Kidney (tissue), 14 donors: Measurements from ENCODE around the gene BTF3. TPM values are rescaled to one million over a fixed set of nuclear protein-coding genes. Genes with fewer than 3 reads are reported as not detected.

Source experiments
- DNase-seq, 5 donors: peaks; one replicate each; pipeline ENCODE4 v3.0.0-alpha.2; 2013 to 2020
- FAIRE-seq: peaks from 2 replicates; lab custom pipeline; 2012; peaks lifted over from hg19 to GRCh38; lab: Jason Lieb, UNC
- H3K27ac ChIP-seq, 2 donors: one replicate each; pipeline ENCODE4 v1.7.0; 2013; ENCODE audit warnings: low read depth in 2 of 2, low read length in 2 of 2, inconsistent platforms in 1 of 2
- H3K27me3 ChIP-seq: one replicate; pipeline ENCODE4 v1.7.1; 2013; ENCODE audit warnings: low read length, inconsistent platforms; ENCODE audit not compliant: control insufficient read depth, insufficient read depth
- H3K36me3 ChIP-seq, 3 donors: one replicate each; pipeline versions ENCODE4 v1.7.0 to v1.7.1; 2013; ENCODE audit warnings: low read length in 3 of 3, control low read depth in 1 of 3, inconsistent platforms in 1 of 3; ENCODE audit not compliant: insufficient read depth in 3 of 3, control insufficient read depth in 2 of 3
- H3K4me1 ChIP-seq, 3 donors: one replicate each; pipeline versions ENCODE4 v1.7.0 to v1.7.1; 2013; ENCODE audit warnings: low read length in 3 of 3, inconsistent platforms in 1 of 3, low read depth in 1 of 3; ENCODE audit not compliant: control insufficient read depth in 2 of 3, insufficient read depth in 2 of 3
- H3K4me3 ChIP-seq, 3 donors: one replicate each; pipeline versions ENCODE4 v1.7.0 to v1.8.1; 2013; ENCODE audit warnings: low read length in 3 of 3, control low read depth in 1 of 3, inconsistent platforms in 1 of 3
- H3K9ac ChIP-seq, 3 donors: one replicate each; pipeline versions ENCODE4 v1.7.0 to v1.7.1; 2013; ENCODE audit warnings: low read length in 3 of 3, control low read depth in 1 of 3, inconsistent platforms in 1 of 3
- H3K9me3 ChIP-seq, 3 donors: one replicate each; pipeline versions ENCODE4 v1.7.0 to v1.7.1; 2013; ENCODE audit warnings: low read length in 3 of 3, control low read depth in 1 of 3, inconsistent platforms in 1 of 3; ENCODE audit not compliant: control insufficient read depth in 2 of 3, insufficient read depth in 1 of 3
- intact Hi-C: fragments of 100-400 bp; cut with DNase I; formaldehyde crosslinking; loops from one replicate; pipeline ENCODE4 v1.11.1; 2022
- polyA plus RNA-seq: library from polyadenylated mRNA; stranded (reverse); fragments of 350-450 nt; fragmentation: Illumina TruSeq; extraction: RNeasy Lipid Tissue Mini Kit (QIAGEN cat#74804); gene quantifications from one replicate; pipeline ENCODE4 v1.2.3, GENCODE V29; 2014; ENCODE audit warnings: low read depth, low replicate concordance; ENCODE audit not compliant: insufficient read depth
- total RNA-seq: library from RNA; stranded (reverse); fragmentation: NEBNext Ultra II Directional; extraction: Animal tissue kit (Norgen Biotek cat#: 25700); gene quantifications from one replicate; pipeline ENCODE4 v1.2.1, GENCODE V29; 2021
- TF ChIP-seq, protein P1 (sequence below): IDR thresholded peaks from 3 replicates; pipeline ENCODE4 v1.5.1; 2012; ENCODE audit warnings: mild to moderate bottlenecking, moderate library complexity, borderline replicate concordance; ENCODE audit not compliant: insufficient read depth; ENCODE audit errors: extremely low read depth
- donor health status: control.
- donor health status: control.
- donor health status: control.
- donor health status: control.
- donor health status: control.
- donor health status: DM: yes; HTN: yes; CAD: no.
- donor health status: Normal renal cell carcinoma (clear cell type).

The BTF3 gene
- total and polyA plus RNA-seq, 2 donors from 2014 or later, result 446 to 526 TPM

DNA sequence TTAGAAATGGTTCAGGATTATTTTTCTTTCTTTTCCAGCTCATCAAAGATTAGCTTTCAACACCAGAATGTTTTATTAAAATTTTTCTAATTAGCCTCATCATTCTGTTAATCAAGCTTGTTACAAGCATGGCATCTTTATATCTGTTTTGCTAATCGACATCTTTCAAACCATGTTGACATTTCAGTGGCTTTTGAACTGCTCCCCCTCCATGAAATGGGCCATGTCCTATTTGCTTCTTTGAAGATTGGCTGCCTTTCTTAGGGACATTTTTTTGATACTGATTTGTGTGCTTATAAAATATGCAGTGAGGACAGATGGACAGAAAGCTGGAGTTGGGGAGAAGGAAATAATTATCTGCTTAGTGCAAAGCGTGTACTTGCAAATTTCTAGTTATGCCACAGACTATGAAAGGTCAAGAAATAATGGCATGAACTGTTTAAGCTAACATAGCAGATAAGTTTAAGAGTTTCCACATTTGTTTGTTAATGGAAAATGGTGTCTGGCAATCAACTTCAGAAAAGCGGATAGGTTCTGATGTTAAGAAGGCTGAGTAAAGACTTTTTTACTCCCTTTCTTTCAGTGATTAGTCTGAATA is 27.5 kb downstream of the BTF3 start:
- intact Hi-C loops, result no loop called here
- no peak for FAIRE-seq
- Histone ChIP-seq H3K4me3 (no peak overlapping the region), H3K4me1 (no peaks in the 10 kb centered on the region), H3K27ac (no peak overlapping the region), H3K27me3 (no peaks in the 10 kb centered on the region), H3K9ac (no peak overlapping the region), H3K36me3 (no peaks in the 10 kb centered on the region), H3K9me3 (no peaks in the 10 kb centered on the region)
- TF ChIP-seq, protein P1, sequence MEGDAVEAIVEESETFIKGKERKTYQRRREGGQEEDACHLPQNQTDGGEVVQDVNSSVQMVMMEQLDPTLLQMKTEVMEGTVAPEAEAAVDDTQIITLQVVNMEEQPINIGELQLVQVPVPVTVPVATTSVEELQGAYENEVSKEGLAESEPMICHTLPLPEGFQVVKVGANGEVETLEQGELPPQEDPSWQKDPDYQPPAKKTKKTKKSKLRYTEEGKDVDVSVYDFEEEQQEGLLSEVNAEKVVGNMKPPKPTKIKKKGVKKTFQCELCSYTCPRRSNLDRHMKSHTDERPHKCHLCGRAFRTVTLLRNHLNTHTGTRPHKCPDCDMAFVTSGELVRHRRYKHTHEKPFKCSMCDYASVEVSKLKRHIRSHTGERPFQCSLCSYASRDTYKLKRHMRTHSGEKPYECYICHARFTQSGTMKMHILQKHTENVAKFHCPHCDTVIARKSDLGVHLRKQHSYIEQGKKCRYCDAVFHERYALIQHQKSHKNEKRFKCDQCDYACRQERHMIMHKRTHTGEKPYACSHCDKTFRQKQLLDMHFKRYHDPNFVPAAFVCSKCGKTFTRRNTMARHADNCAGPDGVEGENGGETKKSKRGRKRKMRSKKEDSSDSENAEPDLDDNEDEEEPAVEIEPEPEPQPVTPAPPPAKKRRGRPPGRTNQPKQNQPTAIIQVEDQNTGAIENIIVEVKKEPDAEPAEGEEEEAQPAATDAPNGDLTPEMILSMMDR, result no peak
- DNase-seq, result no peak

DNA sequence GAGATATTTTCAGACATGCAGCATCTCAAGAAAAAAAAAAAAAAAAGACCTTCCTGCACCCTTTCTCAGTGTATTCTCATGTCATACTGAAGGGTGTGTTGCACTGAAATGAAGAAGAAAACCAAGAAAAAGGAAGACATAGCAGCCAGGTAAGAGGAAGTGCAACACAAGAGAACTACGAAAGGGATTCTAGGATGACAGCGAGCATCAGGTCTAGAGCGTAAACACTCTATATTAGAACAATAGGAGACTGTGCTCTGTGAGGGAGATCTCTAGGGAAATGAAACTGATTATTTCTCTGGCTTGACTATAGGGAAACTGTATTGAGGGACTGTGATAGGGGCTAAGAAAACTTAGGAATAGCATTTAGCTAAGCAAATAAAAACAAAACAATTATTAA is 30.0 kb downstream of the BTF3 start:
- DNase-seq, result no peak
- Histone ChIP-seq H3K4me3 (no peak overlapping the region), H3K27ac (no peak overlapping the region), H3K9ac (no peak overlapping the region), H3K4me1 (no peaks in the 10 kb centered on the region), H3K27me3 (no peaks in the 10 kb centered on the region), H3K9me3 (no peaks in the 10 kb centered on the region), H3K36me3 (no peaks in the 10 kb centered on the region)
- TF ChIP-seq, protein P1, result no peak
- no peak for FAIRE-seq
- intact Hi-C loops, result no loop called here

DNA sequence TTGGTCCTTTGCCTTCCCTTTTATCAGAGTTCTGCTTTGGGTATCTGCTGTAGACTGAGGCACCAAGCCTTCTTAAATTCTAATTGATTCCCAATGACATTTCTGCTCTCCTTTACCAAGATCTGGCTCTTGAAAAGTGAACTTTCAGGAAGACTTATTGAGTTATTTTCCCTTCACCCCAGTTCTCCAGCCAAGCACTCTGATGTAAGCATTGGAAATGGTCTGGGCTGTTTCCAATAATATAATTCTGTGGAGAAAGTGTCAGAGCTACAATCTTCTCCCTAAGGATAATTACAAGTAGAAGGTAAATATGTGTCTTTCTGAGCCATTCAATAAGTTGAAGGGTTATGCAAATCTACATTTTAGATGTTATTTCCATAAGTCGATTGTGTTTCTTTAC is 30.8 kb downstream of the BTF3 start:
- Histone ChIP-seq H3K9ac (no peak overlapping the region), H3K9me3 (no peaks in the 10 kb centered on the region), H3K27me3 (no peaks in the 10 kb centered on the region), H3K36me3 (no peaks in the 10 kb centered on the region), H3K4me1 (no peaks in the 10 kb centered on the region), H3K4me3 (no peak overlapping the region), H3K27ac (no peak overlapping the region)
- TF ChIP-seq, protein P1, result no peak
- FAIRE-seq (no peak), DNase-seq (no peak)
- intact Hi-C loops, result no loop called here

DNA sequence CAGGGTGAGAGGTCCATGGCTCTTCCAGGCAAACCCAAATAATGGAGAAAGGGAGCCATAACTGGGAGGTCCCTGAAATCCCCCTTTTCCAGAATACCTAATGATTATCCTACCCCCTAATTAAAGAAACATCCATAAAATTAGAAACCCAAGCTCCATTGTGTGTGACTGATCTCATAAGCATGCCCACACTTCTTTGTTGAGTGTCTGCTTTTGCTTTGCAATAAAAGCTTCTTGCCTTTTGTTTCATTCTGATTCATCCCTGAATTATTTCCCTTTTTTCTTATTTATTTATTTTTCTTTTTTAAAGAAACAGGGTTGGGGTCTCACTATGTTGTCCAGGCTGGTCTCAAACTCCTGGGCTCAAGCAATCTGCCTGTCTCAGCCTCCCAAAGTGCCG is 33.1 kb downstream of the BTF3 start:
- TF ChIP-seq, protein P1, result no peak
- Histone ChIP-seq H3K9me3 (no peaks in the 10 kb centered on the region), H3K27ac (no peak overlapping the region), H3K9ac (no peak overlapping the region), H3K4me3 (no peak overlapping the region), H3K27me3 (no peaks in the 10 kb centered on the region), H3K36me3 (no peaks in the 10 kb centered on the region), H3K4me1 (no peaks in the 10 kb centered on the region)
- DNase-seq, result no peak
- no peak for FAIRE-seq
- intact Hi-C loops, result no loop called here
